Tibial nerve (tissue), 4 donors: ENCODE data around the gene BRPF1. TPM values are rescaled to one million over a fixed set of nuclear protein-coding genes. Genes with fewer than 3 reads are reported as not detected.

ENCODE experiments used
- DNase-seq, 2 donors: peaks; one replicate each; pipeline ENCODE4 v3.0.0-alpha.2; 2019; ENCODE audit warnings: low spot score in 2 of 2
- H3K27ac ChIP-seq, 4 donors: fragments of 200-600 bp; sonication (generic) in 3 of 4; one replicate each; pipeline ENCODE4 v1.5.1; 2017 to 2019; ENCODE audit warnings: mild to moderate bottlenecking in 1 of 4
- H3K27me3 ChIP-seq, 2 donors: fragments of 200-600 bp; sonication (generic) in 1 of 2; one replicate each; pipeline versions ENCODE4 v1.5.1 to v1.6.0; 2017 to 2019
- H3K36me3 ChIP-seq, 3 donors: fragments of 200-600 bp; sonication (generic); one replicate each; pipeline ENCODE4 v1.5.1; 2018 to 2019
- H3K4me1 ChIP-seq, 4 donors: fragments of 200-600 bp; sonication (generic) in 3 of 4; one replicate each; pipeline ENCODE4 v1.5.1; 2017 to 2019
- H3K4me3 ChIP-seq, 4 donors: fragments of 200-600 bp; sonication (generic) in 3 of 4; one replicate each; pipeline ENCODE4 v1.5.1; 2017 to 2019; ENCODE audit warnings: mild to moderate bottlenecking in 1 of 4, moderate library complexity in 1 of 4
- H3K9me3 ChIP-seq, 4 donors: fragments of 200-600 bp; sonication (generic) in 3 of 4; one replicate each; pipeline ENCODE4 v1.5.1; 2017 to 2019
- CTCF ChIP-seq, 5 experiments: fragments of 200-600 bp in 3 of 5; fragments of 450-650 bp in 2 of 5; sonication (generic) in 3 of 5; IDR thresholded peaks; one replicate each; pipeline ENCODE4 v1.5.1; 2016 to 2019; ENCODE audit warnings: antibody characterized with exemption in 5 of 5, mild to moderate bottlenecking in 3 of 5, moderate library complexity in 2 of 5
- EP300 ChIP-seq, 2 donors: sonication (generic); formaldehyde crosslinking; IDR thresholded peaks; one replicate each; pipeline ENCODE4 v1.6.1; 2017; ENCODE audit warnings: antibody characterized with exemption in 2 of 2, mild to moderate bottlenecking in 1 of 2
- POLR2A ChIP-seq, 2 donors: fragments of 450-650 bp; IDR thresholded peaks; one replicate each; pipeline ENCODE4 v1.6.1; 2017; ENCODE audit warnings: antibody characterized with exemption in 2 of 2, mild to moderate bottlenecking in 2 of 2, moderate library complexity in 2 of 2
- WGBS, 2 donors: methylation state at CpG; one replicate each; pipeline ENCODE4 v1.1.5; 2018; 5-methylcytosine and 5-hydroxymethylcytosine counted together
- total RNA-seq, 4 donors: library from RNA; depleted of rRNA; stranded (reverse); fragments of >200 nt; gene quantifications; one replicate each; pipeline ENCODE4 v1.1.0, GENCODE V29; 2016

BRPF1 gene
- total RNA-seq, 4 donors from 2014 or later: 18.0 to 21.0 (median 20.6) TPM

DNA sequence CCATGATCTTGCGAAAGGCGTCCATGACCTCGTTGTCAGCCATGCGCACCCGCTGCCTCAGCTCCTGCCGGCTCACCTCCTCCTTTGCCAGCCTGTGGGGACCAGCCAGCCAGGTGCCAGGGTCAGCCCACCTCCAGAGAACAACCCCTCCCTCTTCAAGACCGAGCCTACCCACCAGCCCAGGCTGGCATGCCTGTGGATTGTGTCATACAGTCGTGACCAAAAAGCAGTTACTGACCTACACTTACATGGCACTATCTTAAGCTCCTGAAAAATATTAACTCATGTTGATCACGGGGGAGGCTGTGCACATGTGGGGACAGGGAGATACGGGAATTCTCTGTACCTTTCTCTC, 48.9 kb downstream of the BRPF1 start:
- no peak overlapping the region for H3K4me3 ChIP-seq
- H3K4me1 ChIP-seq: peaks cover 0 to 20% (median 9%) of the 10 kb centered on the region in 4 donors
- no peaks in the 10 kb centered on the region for H3K27me3 ChIP-seq
- H3K27ac ChIP-seq: peak overlapping the region in 3 of 4 donors; percentile 10 to 62 (median 43)
- no peak for DNase-seq
- H3K9me3 ChIP-seq: no peaks in the 10 kb centered on the region
- peaks cover 5 to 65% (median 10%) of the 10 kb centered on the region in 3 donors for H3K36me3 ChIP-seq
- 77 to 87% methylated on average over 10 of the region's 10 CpGs for WGBS, 2 donors
- TF ChIP-seq EP300 (IDR thresholded peaks at IDR 0.05) (no peak), CTCF (IDR thresholded peaks at IDR 0.05) (no peak), POLR2A (IDR thresholded peaks at IDR 0.05) (no peak)

DNA sequence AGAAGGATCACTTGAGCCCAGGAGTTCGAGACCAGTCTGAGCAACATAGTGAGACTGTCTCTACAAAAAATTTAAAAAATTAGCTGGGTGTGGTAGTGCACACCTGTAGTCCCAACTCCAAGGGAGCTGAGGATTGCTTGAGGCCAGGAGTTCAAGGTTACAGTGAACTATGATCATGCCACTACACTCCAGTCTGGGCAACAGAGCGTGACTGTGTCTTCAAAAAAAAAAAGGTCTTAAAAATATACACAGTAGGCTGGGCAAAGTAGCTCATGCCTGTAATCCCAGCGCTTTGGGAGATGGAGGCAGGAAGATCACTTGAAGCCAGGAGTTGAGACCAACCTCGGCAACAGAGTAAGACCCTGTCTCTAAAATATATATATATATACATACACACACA, 49.4 kb downstream of the BRPF1 start:
- Histone ChIP-seq H3K4me1 (peaks cover 0 to 20% (median 9%) of the 10 kb centered on the region in 4 donors), H3K36me3 (peaks cover 5 to 69% (median 11%) of the 10 kb centered on the region in 3 donors), H3K4me3 (no peak overlapping the region), H3K27me3 (no peaks in the 10 kb centered on the region), H3K27ac (peak overlapping the region in 1 of 4 donors; percentile 62), H3K9me3 (no peaks in the 10 kb centered on the region)
- 89 to 91% methylated on average over 4 of the region's 4 CpGs for WGBS, 2 donors
- DNase-seq: no peak
- TF ChIP-seq EP300 (IDR thresholded peaks at IDR 0.05): no peak
- TF ChIP-seq CTCF (IDR thresholded peaks at IDR 0.05): no peak
- TF ChIP-seq POLR2A (IDR thresholded peaks at IDR 0.05): no peak

- peaks cover 5 to 76% (median 11%) of the 10 kb centered on the region in 3 donors for H3K36me3 ChIP-seq
- H3K4me1 ChIP-seq: peaks cover 0 to 20% (median 9%) of the 10 kb centered on the region in 4 donors
- H3K27ac ChIP-seq: no peak overlapping the region
- DNase-seq: no peak
- no peaks in the 10 kb centered on the region for H3K27me3 ChIP-seq
- no peaks in the 10 kb centered on the region for H3K9me3 ChIP-seq
- no peak overlapping the region for H3K4me3 ChIP-seq
- TF ChIP-seq POLR2A (IDR thresholded peaks at IDR 0.05): no peak
- no peak for TF ChIP-seq CTCF (IDR thresholded peaks at IDR 0.05)
- TF ChIP-seq EP300 (IDR thresholded peaks at IDR 0.05): no peak
- WGBS, 2 donors: 75 to 83% methylated on average over 1 of the region's 1 CpG
Measured at GRCh38 chr3:9781551-9781950, 50.0 kb downstream of the BRPF1 start.

DNA sequence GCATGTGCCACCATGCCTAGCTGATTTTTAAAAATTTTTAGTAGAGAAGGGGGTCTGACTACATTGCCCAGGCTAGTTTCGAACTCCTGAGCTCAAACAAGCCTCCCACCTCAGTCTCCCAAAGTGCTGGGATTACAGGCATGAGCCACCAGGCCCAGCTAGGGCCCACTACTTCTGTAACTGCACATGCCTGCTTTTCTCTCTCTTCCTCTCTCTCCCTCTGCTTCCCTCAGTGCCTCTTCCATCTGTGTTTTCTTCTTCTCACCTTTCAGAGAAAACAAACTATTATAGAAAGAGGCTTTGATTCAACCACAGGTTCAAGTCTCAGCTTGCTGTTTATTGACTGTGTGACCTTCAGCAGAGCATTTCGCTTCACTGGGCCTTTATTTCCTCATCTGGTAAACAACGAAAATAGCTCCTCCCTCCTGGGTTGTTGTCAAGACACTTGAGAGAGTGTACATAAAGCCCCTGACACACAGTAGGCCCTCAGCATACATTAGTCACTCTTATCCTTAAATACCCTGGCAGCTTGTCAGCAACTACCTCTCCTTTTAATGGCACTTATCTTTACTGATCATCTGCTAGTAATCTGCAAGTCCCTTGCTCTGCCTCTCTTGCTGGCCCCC, 50.6 kb downstream of the BRPF1 start:
- Histone ChIP-seq H3K27ac (no peak overlapping the region), H3K4me3 (no peak overlapping the region), H3K27me3 (no peaks in the 10 kb centered on the region), H3K4me1 (peaks cover 0 to 20% (median 9%) of the 10 kb centered on the region in 4 donors), H3K36me3 (peaks cover 5 to 81% (median 11%) of the 10 kb centered on the region in 3 donors), H3K9me3 (no peaks in the 10 kb centered on the region)
- DNase-seq: no peak
- TF ChIP-seq POLR2A (IDR thresholded peaks at IDR 0.05) (no peak), CTCF (IDR thresholded peaks at IDR 0.05) (no peak), EP300 (IDR thresholded peaks at IDR 0.05) (no peak)
- WGBS, 2 donors: 77% methylated on average over 3 of the region's 3 CpGs

- peaks cover 5 to 88% (median 11%) of the 10 kb centered on the region in 3 donors for H3K36me3 ChIP-seq
- TF ChIP-seq CTCF (IDR thresholded peaks at IDR 0.05) (no peak), EP300 (IDR thresholded peaks at IDR 0.05) (no peak), POLR2A (IDR thresholded peaks at IDR 0.05) (no peak)
- 38 to 45% methylated on average over 3 of the region's 3 CpGs for WGBS, 2 donors
- no peak overlapping the region for H3K4me3 ChIP-seq
- no peaks in the 10 kb centered on the region for H3K27me3 ChIP-seq
- H3K4me1 ChIP-seq: peaks cover 0 to 20% (median 6%) of the 10 kb centered on the region in 4 donors
- DNase-seq: no peak
- H3K9me3 ChIP-seq: no peaks in the 10 kb centered on the region
- H3K27ac ChIP-seq: no peak overlapping the region
Measured at GRCh38 chr3:9782770-9783169, 51.2 kb downstream of the BRPF1 start.
